SJSA1 (cell line): ENCODE results near the gene DUSP6. TPM values are rescaled to one million over a fixed set of nuclear protein-coding genes. Genes with fewer than 3 reads are reported as not detected.
A peak's percentile ranks its signal among the peaks of the same experiment; 100 is the strongest.

Experiments used
- DNase-seq, 2 experiments: peaks; one replicate each; pipeline ENCODE4 v3.0.0-alpha.2; 2015 to 2020; ENCODE audit warnings: low spot score in 2 of 2, low read depth in 1 of 2
- H3K27ac ChIP-seq: fragments of 250-450 bp; sonication (Bioruptor Pico); 2 replicates; pipeline ENCODE4 v1.5.1; 2020; ENCODE audit warnings: mild to moderate bottlenecking, moderate library complexity
- H3K27me3 ChIP-seq: fragments of 250-450 bp; sonication (Bioruptor Pico); replicated peaks from 2 replicates; pipeline ENCODE4 v1.5.1; 2020; ENCODE audit warnings: mild to moderate bottlenecking, moderate library complexity
- H3K36me3 ChIP-seq: fragments of 250-450 bp; sonication (Bioruptor Pico); 2 replicates; pipeline ENCODE4 v1.5.1; 2020; ENCODE audit warnings: mild to moderate bottlenecking
- H3K4me1 ChIP-seq: fragments of 250-450 bp; sonication (Bioruptor Pico); replicated peaks from 2 replicates; pipeline ENCODE4 v1.6.1; 2021; ENCODE audit warnings: mild to moderate bottlenecking
- H3K4me3 ChIP-seq: fragments of 250-450 bp; sonication (Bioruptor Pico); 2 replicates; pipeline ENCODE4 v1.5.1; 2020; ENCODE audit warnings: mild to moderate bottlenecking
- H3K9me3 ChIP-seq: fragments of 250-450 bp; sonication (Bioruptor Pico); replicated peaks from 2 replicates; pipeline ENCODE4 v1.5.1; 2020; ENCODE audit warnings: mild to moderate bottlenecking
- total RNA-seq: library from RNA; depleted of rRNA; stranded (reverse); fragments of >200 nt; shearing (Covaris generic); gene quantifications from 2 replicates; pipeline ENCODE4 v1.2.3, GENCODE V29; 2014

The DUSP6 gene
- total RNA-seq, 1 experiment from 2014 or later, result 11.0 TPM

DNA sequence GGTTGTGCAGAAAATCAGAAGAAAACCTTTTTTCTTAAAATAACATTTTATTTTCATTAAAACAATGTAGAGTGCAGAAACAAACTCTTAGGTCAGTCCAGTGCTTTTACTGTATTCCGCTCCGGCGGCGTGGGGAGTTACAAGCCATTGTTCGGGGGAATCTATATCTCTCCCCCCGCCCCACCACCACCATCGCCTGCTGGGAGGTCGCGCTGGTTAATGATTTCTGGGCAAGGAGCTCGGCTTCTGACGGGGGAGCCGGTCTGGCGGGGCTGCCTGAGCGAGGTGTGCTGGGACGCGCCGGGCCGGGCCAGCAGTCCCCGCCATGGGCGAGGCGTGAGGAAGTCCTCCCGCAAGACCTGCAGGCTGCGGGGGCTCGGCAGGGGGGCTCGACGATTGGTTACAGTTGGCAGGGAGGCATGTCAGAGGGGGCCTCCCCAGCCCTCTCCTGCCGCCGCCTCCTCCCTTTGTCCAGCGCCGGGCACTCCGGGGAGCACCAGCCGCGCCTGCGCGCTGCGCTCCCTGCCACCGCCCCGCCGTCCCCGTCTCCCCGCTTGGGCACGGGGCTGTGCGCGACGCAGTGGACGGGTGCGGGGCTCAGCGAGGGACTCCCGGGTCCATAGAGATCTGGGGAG, 1.0 kb upstream of the DUSP6 start:
- Histone ChIP-seq H3K4me1 (peaks cover 30% of the 10 kb centered on the region), H3K27me3 (no peaks in the 10 kb centered on the region), H3K27ac (peak overlapping the region; percentile 94), H3K36me3 (peaks cover 40% of the 10 kb centered on the region), H3K9me3 (no peaks in the 10 kb centered on the region), H3K4me3 (peak overlapping the region; percentile 56)
- DNase-seq, result peak; percentile 84 to 90

DNA sequence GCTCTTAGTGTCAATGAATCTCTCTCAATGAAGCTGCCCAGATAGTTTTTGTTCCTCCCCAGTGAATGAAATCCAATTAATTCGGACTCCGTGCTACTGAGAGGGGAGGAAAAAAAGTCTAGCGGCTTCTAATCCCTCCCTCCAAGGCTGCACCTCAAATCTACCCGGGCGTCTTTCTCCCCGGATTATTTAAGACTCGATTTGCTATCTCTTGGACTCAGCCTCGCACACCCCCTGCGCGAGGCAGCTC, 134 bp downstream of the DUSP6 start:
- Histone ChIP-seq H3K27ac (peak overlapping the region; percentile 54), H3K4me1 (peaks cover 30% of the 10 kb centered on the region), H3K9me3 (no peaks in the 10 kb centered on the region), H3K36me3 (peaks cover 51% of the 10 kb centered on the region), H3K4me3 (peak overlapping the region; percentile 56), H3K27me3 (no peaks in the 10 kb centered on the region)
- no peak for DNase-seq

DNA sequence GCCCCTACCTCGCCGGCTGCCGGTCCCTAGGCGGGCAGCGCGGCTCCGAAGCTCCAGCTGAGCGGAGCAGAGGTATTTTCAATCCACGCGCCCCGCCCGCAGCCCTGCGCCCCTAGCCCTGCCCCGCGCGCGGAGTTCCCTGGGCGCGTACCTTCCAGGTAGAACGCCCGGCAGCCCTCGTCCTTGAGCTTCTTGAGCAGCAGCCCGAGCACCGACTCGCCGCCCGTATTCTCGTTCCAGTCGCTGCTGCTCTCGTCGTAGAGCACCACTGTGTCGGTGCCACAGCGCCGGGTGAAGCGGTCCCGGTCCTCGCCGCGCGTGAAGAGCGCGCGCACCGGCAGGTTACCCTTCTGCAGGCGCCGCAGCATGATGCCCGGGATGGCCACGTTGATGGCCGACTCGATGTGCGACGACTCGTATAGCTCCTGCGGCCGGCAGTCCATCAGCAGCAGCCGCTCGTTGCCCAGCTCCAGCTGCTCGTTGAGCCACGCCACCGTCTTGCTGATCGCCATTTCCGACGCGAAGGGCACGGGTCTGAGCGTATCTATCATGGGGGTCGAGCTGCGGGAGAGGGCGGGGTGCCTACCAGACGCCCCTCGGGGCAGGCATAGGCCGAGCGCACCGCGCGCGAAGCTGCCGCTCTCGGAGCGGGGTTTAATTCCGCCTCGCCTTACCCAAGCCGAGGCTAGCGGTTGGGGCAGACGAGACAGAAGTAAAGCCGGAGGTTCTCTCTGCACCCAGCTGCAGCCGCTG, 636 bp downstream of the DUSP6 start:
- peak in 1 of 2 experiments; percentile 47 for DNase-seq
- H3K9me3 ChIP-seq, result no peaks in the 10 kb centered on the region
- peak overlapping the region; percentile 54 for H3K27ac ChIP-seq
- peaks cover 54% of the 10 kb centered on the region for H3K36me3 ChIP-seq
- H3K4me3 ChIP-seq, result peak overlapping the region; percentile 56
- H3K4me1 ChIP-seq, result peaks cover 34% of the 10 kb centered on the region
- no peaks in the 10 kb centered on the region for H3K27me3 ChIP-seq

DNA sequence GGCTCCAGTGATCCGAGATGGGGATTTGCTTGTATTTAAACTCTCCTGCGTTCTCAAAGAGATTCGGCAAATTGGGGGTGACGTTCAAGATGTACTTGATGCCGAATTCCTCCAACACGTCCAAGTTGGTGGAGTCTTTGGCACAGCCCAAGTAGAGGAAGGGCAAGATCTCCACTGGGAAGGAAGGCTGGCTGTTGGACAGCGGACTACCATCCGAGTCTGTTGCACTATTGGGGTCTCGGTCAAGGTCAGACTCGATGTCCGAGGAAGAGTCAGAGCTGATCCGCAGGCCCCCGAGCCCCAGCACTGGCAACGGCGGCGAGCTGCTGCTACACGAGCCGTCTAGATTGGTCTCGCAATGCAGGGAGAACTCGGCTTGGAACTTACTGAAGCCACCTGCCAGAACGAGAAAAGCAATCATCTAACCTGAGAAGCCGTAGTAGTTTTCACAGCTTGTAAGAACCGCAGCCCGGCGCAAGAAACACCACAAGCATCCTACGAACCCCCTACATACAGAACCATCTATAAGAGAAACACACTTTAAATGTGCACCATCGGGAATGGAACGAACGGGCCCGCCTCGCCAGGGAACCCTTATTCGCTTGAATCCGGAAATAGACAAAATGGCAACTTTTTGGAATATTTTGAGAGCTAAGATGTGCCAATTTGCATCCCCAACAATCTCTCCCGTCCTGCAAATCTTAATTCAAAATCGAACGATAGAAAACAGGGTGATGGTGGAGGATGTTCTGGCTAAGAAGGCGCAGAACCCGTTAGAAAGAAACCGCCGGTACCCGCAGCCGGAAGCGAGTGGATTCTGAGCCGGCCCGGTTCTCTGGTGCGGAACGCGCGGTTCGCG, 1.4 kb downstream of the DUSP6 start:
- no peaks in the 10 kb centered on the region for H3K27me3 ChIP-seq
- no peak for DNase-seq
- no peak overlapping the region for H3K27ac ChIP-seq
- peak overlapping the region; percentile 56 for H3K4me3 ChIP-seq
- H3K9me3 ChIP-seq, result no peaks in the 10 kb centered on the region
- H3K36me3 ChIP-seq, result peaks cover 51% of the 10 kb centered on the region
- H3K4me1 ChIP-seq, result peaks cover 38% of the 10 kb centered on the region

DNA sequence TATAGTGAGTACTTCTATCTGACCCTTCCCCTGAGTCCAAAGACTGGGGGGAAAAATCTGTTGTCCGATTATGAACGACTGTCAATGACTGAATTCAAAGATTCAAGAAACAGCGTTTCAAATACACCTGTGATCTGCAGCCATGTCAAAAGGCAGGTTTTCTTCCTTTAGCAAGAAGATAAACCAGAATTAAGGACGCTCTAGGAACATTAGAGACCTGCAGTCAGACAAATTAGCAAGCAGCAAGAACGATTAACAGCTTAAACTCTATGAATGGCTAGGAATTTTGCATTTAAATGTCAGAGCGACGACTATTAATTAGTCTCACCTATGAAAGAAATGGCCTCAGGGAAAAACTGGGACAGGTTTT, 2.1 kb downstream of the DUSP6 start:
- Histone ChIP-seq H3K9me3 (no peaks in the 10 kb centered on the region), H3K36me3 (peaks cover 50% of the 10 kb centered on the region), H3K4me3 (peak overlapping the region; percentile 56), H3K27ac (no peak overlapping the region), H3K27me3 (no peaks in the 10 kb centered on the region), H3K4me1 (peaks cover 35% of the 10 kb centered on the region)
- no peak for DNase-seq

DNA sequence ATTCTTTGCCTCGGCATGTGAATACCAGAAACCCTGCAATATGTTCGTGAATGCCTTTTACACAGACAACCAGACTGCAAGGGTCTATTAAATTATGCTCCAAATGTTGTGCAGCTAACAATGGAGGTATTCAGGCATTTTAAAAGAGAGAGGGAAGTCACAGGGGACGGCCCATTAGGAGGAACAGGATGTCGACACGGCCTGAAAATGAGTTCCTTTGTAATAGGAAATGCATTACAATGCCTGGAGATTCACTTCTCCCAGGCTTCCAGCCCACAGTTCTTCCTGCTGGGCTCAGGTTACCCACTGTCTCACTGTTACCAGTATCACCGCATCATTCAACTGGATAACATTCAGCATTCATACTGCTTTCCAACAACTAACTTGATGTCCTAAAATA, 2.5 kb downstream of the DUSP6 start:
- no peak for DNase-seq
- no peaks in the 10 kb centered on the region for H3K9me3 ChIP-seq
- no peaks in the 10 kb centered on the region for H3K27me3 ChIP-seq
- H3K27ac ChIP-seq, result no peak overlapping the region
- H3K4me1 ChIP-seq, result peaks cover 31% of the 10 kb centered on the region
- peaks cover 48% of the 10 kb centered on the region for H3K36me3 ChIP-seq
- peak overlapping the region; percentile 56 for H3K4me3 ChIP-seq

DNA sequence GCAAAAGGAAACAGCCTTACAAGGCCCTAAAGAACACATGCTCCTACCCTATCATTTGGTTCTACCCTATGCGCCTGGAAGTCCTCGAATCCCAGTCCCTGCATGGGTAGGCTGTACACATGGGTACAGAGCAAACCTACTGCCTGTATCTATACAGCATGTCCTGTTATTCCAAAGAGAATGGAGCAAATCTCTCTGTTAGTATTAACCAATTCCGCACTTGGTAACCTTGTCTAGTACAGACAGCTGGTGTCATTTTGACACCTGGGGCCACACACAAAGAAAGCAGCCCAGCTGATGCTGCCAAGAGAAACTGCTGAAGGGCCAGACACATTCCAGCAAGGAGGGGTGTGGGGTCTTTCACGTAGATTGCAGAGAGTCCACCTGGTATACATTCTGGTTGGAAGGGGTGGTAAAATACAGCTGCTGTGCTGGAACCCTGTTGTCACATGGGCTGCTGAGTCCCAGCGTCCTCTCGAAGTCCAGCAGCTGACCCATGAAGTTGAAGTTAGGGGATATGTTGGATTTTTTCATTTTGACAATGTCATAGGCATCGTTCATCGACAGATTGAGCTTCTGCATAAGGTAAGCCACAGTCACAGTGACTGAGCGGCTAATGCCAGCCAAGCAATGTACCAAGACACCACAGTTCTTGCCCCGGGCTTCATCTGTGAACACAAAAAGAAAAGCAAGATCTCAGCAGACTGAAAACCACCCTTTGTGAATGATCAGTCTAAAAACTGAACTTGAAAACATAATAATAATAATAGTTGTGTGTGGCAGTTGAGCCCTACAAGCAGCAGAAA, 3.2 kb downstream of the DUSP6 start:
- Histone ChIP-seq H3K27ac (no peak overlapping the region), H3K4me3 (peak overlapping the region; percentile 56; the same call in 1 of the 2 replicates), H3K4me1 (peaks cover 24% of the 10 kb centered on the region), H3K9me3 (no peaks in the 10 kb centered on the region), H3K27me3 (no peaks in the 10 kb centered on the region), H3K36me3 (peaks cover 48% of the 10 kb centered on the region)
- DNase-seq, result no peak

DNA sequence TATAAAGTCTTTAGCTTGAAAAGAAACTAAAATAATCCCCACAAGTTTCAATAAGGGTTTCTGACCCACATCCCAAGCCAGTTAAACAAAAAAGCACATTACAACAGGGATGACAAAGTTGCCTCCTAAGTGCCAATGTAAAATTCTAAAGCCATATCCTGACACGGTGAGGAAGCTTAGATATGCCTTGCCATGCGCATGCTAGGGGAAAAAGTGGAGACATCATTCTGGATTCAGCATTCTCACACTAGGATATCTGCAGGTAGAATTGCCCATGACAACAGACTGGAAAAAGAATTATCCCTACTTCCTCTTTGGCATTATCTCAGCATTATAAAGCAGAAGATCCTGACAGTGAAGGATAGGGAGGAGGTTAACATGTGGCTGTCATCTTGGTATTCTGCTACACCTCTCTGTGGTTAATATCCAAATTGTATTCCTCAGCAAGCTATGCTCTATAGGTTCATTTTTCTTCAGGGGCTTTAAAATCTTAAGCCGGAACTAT, 4.9 kb downstream of the DUSP6 start:
- Histone ChIP-seq H3K27ac (no peak overlapping the region), H3K36me3 (peaks cover 48% of the 10 kb centered on the region), H3K4me3 (no peak overlapping the region), H3K4me1 (peaks cover 24% of the 10 kb centered on the region), H3K27me3 (no peaks in the 10 kb centered on the region), H3K9me3 (no peaks in the 10 kb centered on the region)
- no peak for DNase-seq

DNA sequence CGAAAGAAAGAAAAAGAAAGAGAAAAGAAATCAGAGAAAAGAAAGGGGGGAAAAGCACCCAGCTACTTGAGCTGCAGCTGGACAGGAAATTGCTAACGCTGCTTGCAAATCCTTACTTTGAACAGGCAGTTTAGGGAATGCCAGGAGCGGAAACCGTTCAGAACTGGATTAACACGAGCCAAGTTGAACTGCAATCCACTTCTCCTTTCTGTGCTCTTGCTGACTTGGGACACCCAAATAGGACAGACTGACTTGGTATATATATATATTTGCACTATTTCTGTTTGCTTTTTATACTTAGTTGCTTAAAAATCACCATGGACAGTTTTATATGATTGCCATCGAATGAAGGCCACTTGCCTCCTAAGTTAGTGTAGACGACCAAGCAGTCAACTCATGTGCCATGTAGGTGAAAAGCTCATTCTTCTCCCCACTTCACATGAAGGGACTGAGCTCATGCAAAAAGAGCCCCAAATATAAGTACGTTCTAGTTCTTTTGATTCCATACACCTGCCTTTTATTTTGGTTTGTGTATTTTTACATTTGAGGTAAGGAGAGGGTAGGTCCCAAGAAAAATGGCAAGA, 5.5 kb downstream of the DUSP6 start:
- no peak for DNase-seq
- Histone ChIP-seq H3K4me1 (peaks cover 24% of the 10 kb centered on the region), H3K27ac (no peak overlapping the region), H3K27me3 (no peaks in the 10 kb centered on the region), H3K4me3 (no peak overlapping the region), H3K9me3 (no peaks in the 10 kb centered on the region), H3K36me3 (peaks cover 46% of the 10 kb centered on the region)

DNA sequence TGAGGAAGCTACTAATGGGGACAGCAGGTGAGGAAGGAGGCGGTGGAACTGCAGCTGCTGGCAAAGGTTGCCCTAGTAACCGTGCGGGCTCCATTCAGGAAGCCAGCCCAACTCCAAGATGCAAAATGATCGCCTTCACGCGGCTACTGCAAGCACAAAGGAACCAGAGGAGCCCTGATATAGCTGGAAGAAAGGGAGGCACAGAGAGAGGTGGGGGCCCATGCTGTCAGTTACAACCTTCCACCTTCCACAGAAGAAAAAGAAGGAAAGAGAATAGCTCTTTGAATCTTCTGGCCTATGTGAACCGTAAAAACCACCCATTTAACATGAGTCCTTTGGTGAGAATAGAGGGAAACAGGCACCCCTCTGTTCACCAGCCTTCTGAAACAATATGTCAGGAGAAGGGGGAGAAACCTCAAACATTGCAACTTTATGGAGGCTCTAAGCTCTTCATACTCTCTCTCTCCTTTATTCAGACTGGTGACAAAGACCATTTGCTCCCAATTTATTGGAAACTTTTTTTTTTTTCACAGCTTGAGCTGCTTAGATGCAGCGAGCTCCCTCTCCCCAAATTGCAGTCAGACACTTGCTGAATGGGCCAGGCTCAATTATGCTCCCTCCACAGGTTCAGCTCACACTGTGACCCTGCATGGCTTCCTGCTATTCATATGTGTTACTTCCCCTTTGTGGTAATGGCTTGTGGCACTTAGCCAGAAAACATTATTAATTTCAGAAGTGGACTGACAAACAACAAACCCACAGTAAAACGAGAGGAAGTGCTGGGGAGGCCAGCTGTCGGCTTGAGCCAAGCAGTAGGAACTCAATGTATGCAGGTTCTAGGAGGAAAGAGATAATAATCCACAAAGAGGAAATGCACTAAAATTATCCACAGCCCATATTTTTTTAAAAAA, 6.2 kb downstream of the DUSP6 start:
- H3K9me3 ChIP-seq, result no peaks in the 10 kb centered on the region
- H3K4me1 ChIP-seq, result peaks cover 24% of the 10 kb centered on the region
- DNase-seq, result no peak
- no peak overlapping the region for H3K4me3 ChIP-seq
- H3K27ac ChIP-seq, result no peak overlapping the region
- no peaks in the 10 kb centered on the region for H3K27me3 ChIP-seq
- H3K36me3 ChIP-seq, result peaks cover 40% of the 10 kb centered on the region

DNA sequence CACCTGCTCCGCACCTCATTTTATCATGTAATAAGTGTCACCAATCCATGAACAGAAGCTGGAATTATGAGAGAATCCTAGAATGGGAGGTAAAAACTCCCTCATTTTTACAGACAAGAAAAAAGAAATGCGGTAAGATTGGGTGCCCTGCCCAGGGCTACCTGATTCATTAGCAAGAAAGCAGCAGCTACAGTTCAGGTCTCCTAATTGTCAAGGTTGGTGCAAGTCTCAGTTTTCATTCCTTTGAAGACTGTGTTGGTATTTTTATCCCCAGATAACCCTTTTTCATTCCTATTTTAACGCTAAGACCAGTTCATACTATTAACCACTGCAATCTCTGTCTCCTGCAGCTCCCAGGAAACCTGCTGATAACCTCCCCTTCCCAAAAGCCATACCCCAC, 6.9 kb downstream of the DUSP6 start:
- no peaks in the 10 kb centered on the region for H3K27me3 ChIP-seq
- H3K4me1 ChIP-seq, result peaks cover 20% of the 10 kb centered on the region
- no peak overlapping the region for H3K27ac ChIP-seq
- H3K36me3 ChIP-seq, result peaks cover 35% of the 10 kb centered on the region
- no peaks in the 10 kb centered on the region for H3K9me3 ChIP-seq
- no peak for DNase-seq
- H3K4me3 ChIP-seq, result no peak overlapping the region

DNA sequence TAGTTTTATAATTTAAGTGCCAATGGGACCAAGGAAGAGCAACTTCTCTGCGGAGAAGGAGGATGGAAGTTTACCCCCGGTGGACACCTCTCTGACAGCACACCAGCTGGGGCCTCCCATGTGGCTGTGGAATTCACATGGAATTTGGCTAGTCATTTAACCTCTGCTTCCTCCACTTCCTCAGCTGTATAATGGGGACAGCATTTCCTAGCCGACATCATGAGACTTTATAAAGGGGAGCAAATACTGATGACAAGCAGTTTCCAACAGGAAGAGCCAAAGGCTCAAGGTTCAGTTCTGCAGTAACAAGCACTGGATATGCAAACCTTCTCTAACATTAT, 7.5 kb downstream of the DUSP6 start:
- H3K4me3 ChIP-seq, result no peak overlapping the region
- no peaks in the 10 kb centered on the region for H3K27me3 ChIP-seq
- peaks cover 30% of the 10 kb centered on the region for H3K36me3 ChIP-seq
- no peak for DNase-seq
- no peaks in the 10 kb centered on the region for H3K9me3 ChIP-seq
- H3K27ac ChIP-seq, result no peak overlapping the region
- H3K4me1 ChIP-seq, result peaks cover 15% of the 10 kb centered on the region
